HepG2 (cell line): ENCODE measurements around the gene MEF2B. TPM values are rescaled to one million over a fixed set of nuclear protein-coding genes. Genes with fewer than 3 reads are reported as not detected.

Experiments
- ATM ChIP-seq: fragments of 450-650 bp; IDR thresholded peaks from 2 replicates; pipeline ENCODE4 v1.7.1; 2017; ENCODE audit warnings: mild to moderate bottlenecking, borderline replicate concordance
- ATRX ChIP-seq: sonication (generic); formaldehyde crosslinking; IDR thresholded peaks from 2 replicates; pipeline ENCODE4 v1.4.0; 2020; ENCODE audit warnings: missing genetic modification reagents, borderline replicate concordance
- BHLHE40 ChIP-seq: IDR thresholded peaks from 2 replicates; pipeline ENCODE4 v1.6.1; 2011; ENCODE audit warnings: low read length, improper control_type of control experiment
- CEBPB ChIP-seq: IDR thresholded peaks from 2 replicates; pipeline ENCODE4 v1.6.1; 2011; ENCODE audit warnings: low read depth, low read length, improper control_type of control experiment, borderline replicate concordance
- CREM ChIP-seq, 2 experiments: sonication (generic) in 1 of 2; formaldehyde crosslinking in 1 of 2; IDR thresholded peaks; 2 replicates each; pipeline versions ENCODE4 v1.4.0 to v1.6.1; 2016 to 2020; ENCODE audit warnings: antibody characterized with exemption in 1 of 2, mild to moderate bottlenecking in 1 of 2, missing genetic modification reagents in 1 of 2
- EHMT2 ChIP-seq: fragments of 200-600 bp; sonication (generic); IDR thresholded peaks from 2 replicates; pipeline ENCODE4 v1.7.0; 2017; ENCODE audit warnings: antibody characterized with exemption, low read depth, low read length, borderline replicate concordance
- FOXC1 ChIP-seq: sonication (generic); formaldehyde crosslinking; IDR thresholded peaks from 2 replicates; pipeline ENCODE4 v1.8.0; 2022; ENCODE audit warnings: mild to moderate bottlenecking, missing genetic modification reagents, borderline replicate concordance
- GATAD2A ChIP-seq: IDR thresholded peaks from 2 replicates; pipeline ENCODE4 v1.6.1; 2016
- KDM6A ChIP-seq: IDR thresholded peaks from 2 replicates; pipeline ENCODE4 v1.6.1; 2016; ENCODE audit warnings: low read depth
- MIER2 ChIP-seq: IDR thresholded peaks from 2 replicates; pipeline ENCODE4 v1.6.1; 2016; ENCODE audit warnings: missing biosample characterization, missing genetic modification reagents
- RFXANK ChIP-seq: IDR thresholded peaks from 2 replicates; pipeline ENCODE4 v1.6.1; 2016
- RORA ChIP-seq: sonication (generic); formaldehyde crosslinking; IDR thresholded peaks from 2 replicates; pipeline ENCODE4 v1.5.0; 2020; ENCODE audit warnings: mild to moderate bottlenecking, missing genetic modification reagents, moderate library complexity
- SIX1 ChIP-seq: sonication (generic); formaldehyde crosslinking; IDR thresholded peaks from 2 replicates; pipeline ENCODE4 v1.4.0; 2020; ENCODE audit warnings: missing genetic modification reagents, borderline replicate concordance
- SP1 ChIP-seq, 2 experiments: fragments of 450-650 bp in 1 of 2; sonication (generic) in 1 of 2; formaldehyde crosslinking in 1 of 2; IDR thresholded peaks; 2 replicates each; pipeline versions ENCODE4 v1.4.0 to v1.6.1; 2016 to 2020; ENCODE audit warnings: missing genetic modification reagents in 1 of 2
- ZC3H13 ChIP-seq: sonication (generic); formaldehyde crosslinking; IDR thresholded peaks from 2 replicates; pipeline ENCODE4 v1.8.1; 2023; ENCODE audit warnings: mild to moderate bottlenecking, missing genetic modification reagents, moderate library complexity
- ZEB1 ChIP-seq: IDR thresholded peaks from 2 replicates; pipeline ENCODE4 v1.6.1; 2012; ENCODE audit warnings: mild to moderate bottlenecking, low read depth, inconsistent platforms; ENCODE audit not compliant: insufficient replicate concordance
- ZNF225 ChIP-seq: sonication (generic); formaldehyde crosslinking; IDR thresholded peaks from 2 replicates; pipeline ENCODE4 v1.4.0; 2020; ENCODE audit warnings: mild to moderate bottlenecking, missing genetic modification reagents
- ZNF501 ChIP-seq: sonication (generic); formaldehyde crosslinking; IDR thresholded peaks from 2 replicates; pipeline ENCODE4 v1.5.1; 2020; ENCODE audit warnings: mild to moderate bottlenecking, moderate library complexity, missing genetic modification reagents
- polyA plus RNA-seq, 8 experiments: library from polyadenylated mRNA; depleted of rRNA in 3 of 8; stranded (reverse) in 7 of 8; unstranded in 1 of 8; fragments of >200 nt; fragmentation: Illumina TruSeq in 4 of 8; extraction: Trizol in 4 of 8; gene quantifications; 2 replicates each; pipeline versions ENCODE4 v1.2.1 to v1.2.3, GENCODE V29; 2011 to 2016; ENCODE audit warnings: low read depth in 4 of 8, missing spikeins in 1 of 8, mixed read lengths in 1 of 8; ENCODE audit not compliant: insufficient read depth in 1 of 8
- total RNA-seq, 5 experiments: library from RNA; depleted of rRNA; stranded (reverse); fragments of >200 nt; fragmentation: Illumina TruSeq; extraction: Trizol; gene quantifications; 2 replicates each; pipeline ENCODE4 v1.2.3, GENCODE V29; 2016; ENCODE audit warnings: low read depth in 1 of 5
- TF ChIP-seq, protein P1 (sequence below): sonication (generic); formaldehyde crosslinking; IDR thresholded peaks from 2 replicates; pipeline ENCODE4 v1.5.0; 2020; ENCODE audit warnings: missing genetic modification reagents
- TF ChIP-seq, protein P2 (sequence below): sonication (generic); formaldehyde crosslinking; IDR thresholded peaks from 2 replicates; pipeline ENCODE4 v1.4.0; 2020; ENCODE audit warnings: mild to moderate bottlenecking, missing genetic modification reagents, borderline replicate concordance
- TF ChIP-seq, protein P3 (sequence below): sonication (generic); formaldehyde crosslinking; IDR thresholded peaks from 2 replicates; pipeline ENCODE4; 2020; ENCODE audit warnings: missing genetic modification reagents, mild to moderate bottlenecking, borderline replicate concordance

Gene MEF2B
- total and polyA plus RNA-seq, 2 of the 13 experiments (the other 11 are each of a cell fraction or from before 2014, with no cell fraction given) = 1.2 to 1.7 TPM

GRCh38 chr19:19098703-19099632, 71.1 kb downstream of the MEF2B start (continued):
- TF ChIP-seq ATRX (CRISPR knock-in tag) = no peak
- TF ChIP-seq GATAD2A = peak; percentile 84
- peak; percentile 64; the same call in 1 of the 2 replicates for TF ChIP-seq KDM6A (CRISPR knock-in tag)
- TF ChIP-seq CEBPB = peak; percentile 93
- TF ChIP-seq ZC3H13 (CRISPR knock-in tag) = no peak
- no peak for TF ChIP-seq RFXANK (CRISPR knock-in tag)
- no peak for TF ChIP-seq EHMT2
- peak; percentile 64; the same call in 1 of the 2 replicates for TF ChIP-seq SIX1 (CRISPR knock-in tag)
- no peak for TF ChIP-seq ZNF225 (CRISPR knock-in tag)
- TF ChIP-seq BHLHE40 = peak; percentile 69; the same call in 1 of the 2 replicates
- no peak for TF ChIP-seq RORA
- no peak for TF ChIP-seq SP1 (IDR thresholded peaks at IDR 0.05)
- 0 out of 2 replicates have a peak, but pooled peaks have one; percentile 39 for TF ChIP-seq SP1 (CRISPR knock-in tag; IDR thresholded peaks at IDR 0.05)
- no peak for TF ChIP-seq ATM
- TF ChIP-seq, protein P1, sequence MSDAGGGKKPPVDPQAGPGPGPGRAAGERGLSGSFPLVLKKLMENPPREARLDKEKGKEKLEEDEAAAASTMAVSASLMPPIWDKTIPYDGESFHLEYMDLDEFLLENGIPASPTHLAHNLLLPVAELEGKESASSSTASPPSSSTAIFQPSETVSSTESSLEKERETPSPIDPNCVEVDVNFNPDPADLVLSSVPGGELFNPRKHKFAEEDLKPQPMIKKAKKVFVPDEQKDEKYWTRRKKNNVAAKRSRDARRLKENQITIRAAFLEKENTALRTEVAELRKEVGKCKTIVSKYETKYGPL = no peak
- TF ChIP-seq FOXC1 (CRISPR knock-in tag) = 0 out of 2 replicates have a peak, but pooled peaks have one; percentile 35
- 0 out of 2 replicates have a peak, but pooled peaks have one; percentile 37 for TF ChIP-seq MIER2 (CRISPR knock-in tag)
- peak; percentile 58; the same call in 1 of the 2 replicates for TF ChIP-seq CREM (IDR thresholded peaks at IDR 0.05)
- TF ChIP-seq CREM (CRISPR knock-in tag; IDR thresholded peaks at IDR 0.05) = no peak
- TF ChIP-seq, protein P2, sequence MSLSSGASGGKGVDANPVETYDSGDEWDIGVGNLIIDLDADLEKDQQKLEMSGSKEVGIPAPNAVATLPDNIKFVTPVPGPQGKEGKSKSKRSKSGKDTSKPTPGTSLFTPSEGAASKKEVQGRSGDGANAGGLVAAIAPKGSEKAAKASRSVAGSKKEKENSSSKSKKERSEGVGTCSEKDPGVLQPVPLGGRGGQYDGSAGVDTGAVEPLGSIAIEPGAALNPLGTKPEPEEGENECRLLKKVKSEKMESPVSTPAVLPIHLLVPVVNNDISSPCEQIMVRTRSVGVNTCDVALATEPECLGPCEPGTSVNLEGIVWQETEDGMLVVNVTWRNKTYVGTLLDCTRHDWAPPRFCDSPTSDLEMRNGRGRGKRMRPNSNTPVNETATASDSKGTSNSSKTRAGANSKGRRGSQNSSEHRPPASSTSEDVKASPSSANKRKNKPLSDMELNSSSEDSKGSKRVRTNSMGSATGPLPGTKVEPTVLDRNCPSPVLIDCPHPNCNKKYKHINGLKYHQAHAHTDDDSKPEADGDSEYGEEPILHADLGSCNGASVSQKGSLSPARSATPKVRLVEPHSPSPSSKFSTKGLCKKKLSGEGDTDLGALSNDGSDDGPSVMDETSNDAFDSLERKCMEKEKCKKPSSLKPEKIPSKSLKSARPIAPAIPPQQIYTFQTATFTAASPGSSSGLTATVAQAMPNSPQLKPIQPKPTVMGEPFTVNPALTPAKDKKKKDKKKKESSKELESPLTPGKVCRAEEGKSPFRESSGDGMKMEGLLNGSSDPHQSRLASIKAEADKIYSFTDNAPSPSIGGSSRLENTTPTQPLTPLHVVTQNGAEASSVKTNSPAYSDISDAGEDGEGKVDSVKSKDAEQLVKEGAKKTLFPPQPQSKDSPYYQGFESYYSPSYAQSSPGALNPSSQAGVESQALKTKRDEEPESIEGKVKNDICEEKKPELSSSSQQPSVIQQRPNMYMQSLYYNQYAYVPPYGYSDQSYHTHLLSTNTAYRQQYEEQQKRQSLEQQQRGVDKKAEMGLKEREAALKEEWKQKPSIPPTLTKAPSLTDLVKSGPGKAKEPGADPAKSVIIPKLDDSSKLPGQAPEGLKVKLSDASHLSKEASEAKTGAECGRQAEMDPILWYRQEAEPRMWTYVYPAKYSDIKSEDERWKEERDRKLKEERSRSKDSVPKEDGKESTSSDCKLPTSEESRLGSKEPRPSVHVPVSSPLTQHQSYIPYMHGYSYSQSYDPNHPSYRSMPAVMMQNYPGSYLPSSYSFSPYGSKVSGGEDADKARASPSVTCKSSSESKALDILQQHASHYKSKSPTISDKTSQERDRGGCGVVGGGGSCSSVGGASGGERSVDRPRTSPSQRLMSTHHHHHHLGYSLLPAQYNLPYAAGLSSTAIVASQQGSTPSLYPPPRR (CRISPR knock-in tag) = peak; percentile 66
- TF ChIP-seq ZNF501 (CRISPR knock-in tag) = peak; percentile 74
- TF ChIP-seq, protein P3, sequence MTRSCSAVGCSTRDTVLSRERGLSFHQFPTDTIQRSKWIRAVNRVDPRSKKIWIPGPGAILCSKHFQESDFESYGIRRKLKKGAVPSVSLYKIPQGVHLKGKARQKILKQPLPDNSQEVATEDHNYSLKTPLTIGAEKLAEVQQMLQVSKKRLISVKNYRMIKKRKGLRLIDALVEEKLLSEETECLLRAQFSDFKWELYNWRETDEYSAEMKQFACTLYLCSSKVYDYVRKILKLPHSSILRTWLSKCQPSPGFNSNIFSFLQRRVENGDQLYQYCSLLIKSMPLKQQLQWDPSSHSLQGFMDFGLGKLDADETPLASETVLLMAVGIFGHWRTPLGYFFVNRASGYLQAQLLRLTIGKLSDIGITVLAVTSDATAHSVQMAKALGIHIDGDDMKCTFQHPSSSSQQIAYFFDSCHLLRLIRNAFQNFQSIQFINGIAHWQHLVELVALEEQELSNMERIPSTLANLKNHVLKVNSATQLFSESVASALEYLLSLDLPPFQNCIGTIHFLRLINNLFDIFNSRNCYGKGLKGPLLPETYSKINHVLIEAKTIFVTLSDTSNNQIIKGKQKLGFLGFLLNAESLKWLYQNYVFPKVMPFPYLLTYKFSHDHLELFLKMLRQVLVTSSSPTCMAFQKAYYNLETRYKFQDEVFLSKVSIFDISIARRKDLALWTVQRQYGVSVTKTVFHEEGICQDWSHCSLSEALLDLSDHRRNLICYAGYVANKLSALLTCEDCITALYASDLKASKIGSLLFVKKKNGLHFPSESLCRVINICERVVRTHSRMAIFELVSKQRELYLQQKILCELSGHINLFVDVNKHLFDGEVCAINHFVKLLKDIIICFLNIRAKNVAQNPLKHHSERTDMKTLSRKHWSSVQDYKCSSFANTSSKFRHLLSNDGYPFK (CRISPR knock-in tag) = no peak; the same call in 1 of the 2 replicates
- TF ChIP-seq ZEB1 = peak; percentile 28
